Uterus (tissue), 4 donors: Measurements from ENCODE around the gene UGT1A6. TPM values are rescaled to one million over a fixed set of nuclear protein-coding genes. Genes with fewer than 3 reads are reported as not detected.

Experiments
- DNase-seq, 2 donors: peaks; one replicate each; pipeline ENCODE4 v3.0.0-alpha.2; 2019 to 2020
- H3K27ac ChIP-seq, 2 donors: fragments of 200-600 bp; sonication (generic); 1 replicate in 1 of 2; 2 replicates in 1 of 2; pipeline ENCODE4 v1.5.1; 2016 to 2018
- H3K27me3 ChIP-seq, 2 donors: fragments of 200-600 bp; sonication (generic); one replicate each; pipeline ENCODE4 v1.5.1; 2018 to 2019; ENCODE audit warnings: control low read depth in 1 of 2
- H3K36me3 ChIP-seq, 2 donors: fragments of 200-600 bp; sonication (generic); one replicate each; pipeline ENCODE4 v1.5.1; 2019; ENCODE audit warnings: control low read depth in 1 of 2
- H3K4me1 ChIP-seq, 2 donors: fragments of 200-600 bp; sonication (generic); one replicate each; pipeline ENCODE4 v1.5.1; 2018 to 2019; ENCODE audit warnings: control low read depth in 1 of 2
- H3K4me3 ChIP-seq, 2 donors: fragments of 200-600 bp; sonication (generic); 1 replicate in 1 of 2; 2 replicates in 1 of 2; pipeline ENCODE4 v1.5.1; 2018 to 2019; ENCODE audit warnings: mild to moderate bottlenecking in 1 of 2
- H3K9me3 ChIP-seq, 2 donors: fragments of 200-600 bp; sonication (generic); one replicate each; pipeline ENCODE4 v1.5.1; 2019; ENCODE audit warnings: control low read depth in 1 of 2
- CTCF ChIP-seq, 4 experiments: fragments of 200-600 bp in 2 of 4; fragments of 450-650 bp in 2 of 4; sonication (generic) in 2 of 4; IDR thresholded peaks; one replicate each; pipeline ENCODE4 v1.5.1; 2016 to 2019; ENCODE audit warnings: antibody characterized with exemption in 4 of 4, mild to moderate bottlenecking in 2 of 4, moderate library complexity in 1 of 4
- POLR2A ChIP-seq, 2 donors: fragments of 450-650 bp; IDR thresholded peaks; one replicate each; pipeline ENCODE4 v1.6.1; 2016; ENCODE audit warnings: antibody characterized with exemption in 2 of 2, mild to moderate bottlenecking in 1 of 2, moderate library complexity in 1 of 2
- intact Hi-C: fragments of 100-400 bp; cut with DNase I; formaldehyde crosslinking; loops from one replicate; pipeline ENCODE4 v1.15.1; 2023; ENCODE audit warnings: low total_unique reads
- total RNA-seq, 4 donors: library from RNA; depleted of rRNA in 3 of 4; stranded (reverse); fragments of >200 nt in 3 of 4; gene quantifications; one replicate each; pipeline versions ENCODE4 v1.1.0 to v1.2.4, GENCODE V29; 2014 to 2023
- donor health status: DM: yes; HTN: yes; CAD: no.

The UGT1A6 gene
- total RNA-seq, 4 donors from 2014 or later = not detected

- intact Hi-C loops = no loop called here
- H3K36me3 ChIP-seq = no peaks in the 10 kb centered on the region
- no peak for TF ChIP-seq POLR2A (IDR thresholded peaks at IDR 0.05)
- TF ChIP-seq CTCF (IDR thresholded peaks at IDR 0.05) = no peak
- no peak overlapping the region for H3K27ac ChIP-seq
- no peaks in the 10 kb centered on the region for H3K27me3 ChIP-seq
- no peaks in the 10 kb centered on the region for H3K4me1 ChIP-seq
- DNase-seq = no peak
- H3K9me3 ChIP-seq = no peaks in the 10 kb centered on the region
- H3K4me3 ChIP-seq = no peak overlapping the region
These were observed 62.4 kb downstream of the UGT1A6 start for GRCh38 chr2:233754872-233755611.

- no peak for DNase-seq
- intact Hi-C loops = no loop called here
- H3K27ac ChIP-seq = no peak overlapping the region
- no peaks in the 10 kb centered on the region for H3K36me3 ChIP-seq
- no peaks in the 10 kb centered on the region for H3K9me3 ChIP-seq
- no peaks in the 10 kb centered on the region for H3K27me3 ChIP-seq
- TF ChIP-seq CTCF (IDR thresholded peaks at IDR 0.05) = no peak
- no peak for TF ChIP-seq POLR2A (IDR thresholded peaks at IDR 0.05)
- H3K4me1 ChIP-seq = no peaks in the 10 kb centered on the region
- H3K4me3 ChIP-seq = no peak overlapping the region
These were observed 63.9 kb downstream of the UGT1A6 start for GRCh38 chr2:233756429-233757081.

- TF ChIP-seq CTCF (IDR thresholded peaks at IDR 0.05) (no peak), POLR2A (IDR thresholded peaks at IDR 0.05) (no peak)
- H3K36me3 ChIP-seq = no peaks in the 10 kb centered on the region
- intact Hi-C loops = no loop called here
These were observed 65.5 kb downstream of the UGT1A6 start for GRCh38 chr2:233758141-233758540.

GRCh38 chr2:233758849-233759248 lies 66.2 kb downstream of the UGT1A6 start:
- TF ChIP-seq CTCF (IDR thresholded peaks at IDR 0.05) = no peak
- no peak for TF ChIP-seq POLR2A (IDR thresholded peaks at IDR 0.05)
- Histone ChIP-seq H3K4me1 (no peaks in the 10 kb centered on the region), H3K9me3 (no peaks in the 10 kb centered on the region), H3K27ac (no peak overlapping the region), H3K36me3 (no peaks in the 10 kb centered on the region), H3K27me3 (no peaks in the 10 kb centered on the region), H3K4me3 (no peak overlapping the region)
- no peak for DNase-seq
- intact Hi-C loops = no loop called here

More at GRCh38 chr2:233758141-233758540, 65.5 kb downstream of the UGT1A6 start:
- H3K27ac ChIP-seq = no peak overlapping the region
- H3K4me3 ChIP-seq = no peak overlapping the region
- no peak for DNase-seq
- no peaks in the 10 kb centered on the region for H3K4me1 ChIP-seq
- H3K9me3 ChIP-seq = no peaks in the 10 kb centered on the region
- H3K27me3 ChIP-seq = no peaks in the 10 kb centered on the region

- DNase-seq = no peak
- intact Hi-C loops = no loop called here
- H3K27me3 ChIP-seq = no peaks in the 10 kb centered on the region
- H3K36me3 ChIP-seq = no peaks in the 10 kb centered on the region
- no peak within 1 kb of the TSS for H3K4me3 ChIP-seq
- no peak for TF ChIP-seq POLR2A (IDR thresholded peaks at IDR 0.05)
- no peak for TF ChIP-seq CTCF (IDR thresholded peaks at IDR 0.05)
- no peak within 1 kb of the TSS for H3K27ac ChIP-seq
- H3K4me1 ChIP-seq = no peaks in the 10 kb centered on the region
- H3K9me3 ChIP-seq = no peaks in the 10 kb centered on the region
These were observed 67.4 kb downstream of the UGT1A6 start, which contains the start of gene UGT1A1 for GRCh38 chr2:233760043-233760442. Gene UGT1A1, plus strand, starts transcription at chr2:233760270. Its CDS starts 18 bp downstream, at chr2:233760288.
